ENCODE measurements around the gene DUSP10. TPM values are rescaled to one million over a fixed set of nuclear protein-coding genes. Genes with fewer than 3 reads are reported as not detected.

DUSP10 gene
- polyA plus RNA-seq, 3 donors from 2014 or later, result 10.7 to 25.6 (median 14.7) TPM

- H3K36me3 Mint-ChIP-seq, result peaks cover 17 to 31% (median 28%) of the 10 kb centered on the region in 3 donors
- DNase-seq, result no peak
- H3K4me3 Mint-ChIP-seq, result no peak overlapping the region
- H3K27ac Mint-ChIP-seq, result peak overlapping the region; percentile 14 to 81 (median 60)
- H3K9me3 Mint-ChIP-seq, result peaks cover 0 to 5% (median 0%) of the 10 kb centered on the region in 6 donors
- H3K27me3 Mint-ChIP-seq (ENCODE audit: low read depth in 3 of 3), result peaks cover 0 to 3% (median 0%) of the 10 kb centered on the region in 3 donors
- H3K4me1 Mint-ChIP-seq, result peaks cover 86 to 100% of the 10 kb centered on the region in 2 donors
These were observed 18.7 kb downstream of the DUSP10 start for GRCh38 chr1:221723018-221723847.

GRCh38 chr1:221722254-221723017 is 19.5 kb downstream of the DUSP10 start:
- peak overlapping the region in 1 of 5 donors; percentile 21 for H3K4me3 Mint-ChIP-seq
- H3K4me1 Mint-ChIP-seq, result peaks cover 81 to 100% of the 10 kb centered on the region in 2 donors
- H3K9me3 Mint-ChIP-seq, result peaks cover 0 to 5% (median 0%) of the 10 kb centered on the region in 6 donors
- H3K27me3 Mint-ChIP-seq (ENCODE audit: low read depth in 3 of 3), result peaks cover 0 to 2% (median 0%) of the 10 kb centered on the region in 3 donors
- H3K27ac Mint-ChIP-seq, result peak overlapping the region; percentile 52 to 81 (median 70)
- no peak for DNase-seq
- H3K36me3 Mint-ChIP-seq, result peaks cover 18 to 31% (median 28%) of the 10 kb centered on the region in 3 donors

GRCh38 chr1:221720545-221720944 is 21.3 kb downstream of the DUSP10 start:
- Mint-ChIP-seq H3K4me3 (no peak overlapping the region), H3K9me3 (peaks cover 0 to 5% (median 0%) of the 10 kb centered on the region in 6 donors), H3K27me3 (ENCODE audit: low read depth in 3 of 3) (peaks cover 0 to 3% (median 2%) of the 10 kb centered on the region in 3 donors), H3K36me3 (peaks cover 18 to 31% (median 28%) of the 10 kb centered on the region in 3 donors), H3K27ac (peak overlapping the region in 5 of 6 donors; percentile 4 to 18 (median 12)), H3K4me1 (peaks cover 79 to 100% of the 10 kb centered on the region in 2 donors)
- DNase-seq, result no peak

GRCh38 chr1:221719987-221720386 is 21.9 kb downstream of the DUSP10 start:
- DNase-seq, result no peak
- Mint-ChIP-seq H3K4me3 (no peak overlapping the region), H3K27ac (peak overlapping the region in 1 of 6 donors; percentile 35), H3K36me3 (peaks cover 18 to 31% (median 25%) of the 10 kb centered on the region in 3 donors), H3K4me1 (peaks cover 79 to 100% of the 10 kb centered on the region in 2 donors), H3K9me3 (peaks cover 0 to 5% (median 0%) of the 10 kb centered on the region in 6 donors), H3K27me3 (ENCODE audit: low read depth in 3 of 3) (peaks cover 0 to 3% (median 2%) of the 10 kb centered on the region in 3 donors)

- peaks cover 18 to 29% (median 29%) of the 10 kb centered on the region in 3 donors for H3K36me3 Mint-ChIP-seq
- peaks cover 81 to 100% of the 10 kb centered on the region in 2 donors for H3K4me1 Mint-ChIP-seq
- peaks cover 0 to 3% (median 2%) of the 10 kb centered on the region in 3 donors for H3K27me3 Mint-ChIP-seq (ENCODE audit: low read depth in 3 of 3)
- H3K9me3 Mint-ChIP-seq, result peaks cover 0 to 5% (median 0%) of the 10 kb centered on the region in 6 donors
- H3K27ac Mint-ChIP-seq, result no peak overlapping the region
- H3K4me3 Mint-ChIP-seq, result no peak overlapping the region
- DNase-seq, result no peak
These were observed 22.7 kb downstream of the DUSP10 start for GRCh38 chr1:221719278-221719597.

- Mint-ChIP-seq H3K36me3 (peaks cover 14 to 27% (median 24%) of the 10 kb centered on the region in 3 donors), H3K27ac (peak overlapping the region in 5 of 6 donors; percentile 19 to 56 (median 31)), H3K9me3 (peaks cover 0 to under 1% (median 0%) of the 10 kb centered on the region in 6 donors)
These were observed 23.3 kb downstream of the DUSP10 start for GRCh38 chr1:221718381-221719277.

DNA sequence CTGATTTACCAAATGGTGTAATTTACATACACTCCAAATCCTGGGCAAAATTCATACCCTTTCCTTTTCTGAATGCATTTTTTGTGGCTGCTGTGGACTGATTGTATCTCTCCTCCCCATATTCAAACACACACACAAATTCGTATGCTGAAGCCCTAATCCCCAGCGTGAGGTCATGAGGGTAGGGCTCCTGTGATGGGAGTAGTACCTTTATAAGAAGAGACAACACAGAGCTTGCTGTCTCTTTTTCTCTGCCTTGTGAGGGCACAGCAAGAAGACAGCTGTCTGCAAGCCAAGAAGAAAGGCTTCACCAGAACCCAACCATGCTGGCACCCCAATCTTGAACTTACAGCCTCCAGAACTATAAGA is 24.4 kb downstream of the DUSP10 start:
- no peak for DNase-seq
- Mint-ChIP-seq H3K4me3 (no peak overlapping the region), H3K4me1 (peaks cover 82 to 100% of the 10 kb centered on the region in 2 donors), H3K9me3 (no peaks in the 10 kb centered on the region), H3K36me3 (peaks cover 8 to 19% (median 15%) of the 10 kb centered on the region in 3 donors), H3K27me3 (ENCODE audit: low read depth in 3 of 3) (peaks cover 7 to 11% (median 9%) of the 10 kb centered on the region in 3 donors), H3K27ac (peak overlapping the region in 3 of 6 donors; percentile 18 to 94 (median 37))

More at GRCh38 chr1:221718381-221719277, 23.3 kb downstream of the DUSP10 start:
- H3K27me3 Mint-ChIP-seq (ENCODE audit: low read depth in 3 of 3), result peaks cover 0 to 3% (median 2%) of the 10 kb centered on the region in 3 donors
- DNase-seq, result no peak
- no peak overlapping the region for H3K4me3 Mint-ChIP-seq
- peaks cover 82 to 100% of the 10 kb centered on the region in 2 donors for H3K4me1 Mint-ChIP-seq

DNA sequence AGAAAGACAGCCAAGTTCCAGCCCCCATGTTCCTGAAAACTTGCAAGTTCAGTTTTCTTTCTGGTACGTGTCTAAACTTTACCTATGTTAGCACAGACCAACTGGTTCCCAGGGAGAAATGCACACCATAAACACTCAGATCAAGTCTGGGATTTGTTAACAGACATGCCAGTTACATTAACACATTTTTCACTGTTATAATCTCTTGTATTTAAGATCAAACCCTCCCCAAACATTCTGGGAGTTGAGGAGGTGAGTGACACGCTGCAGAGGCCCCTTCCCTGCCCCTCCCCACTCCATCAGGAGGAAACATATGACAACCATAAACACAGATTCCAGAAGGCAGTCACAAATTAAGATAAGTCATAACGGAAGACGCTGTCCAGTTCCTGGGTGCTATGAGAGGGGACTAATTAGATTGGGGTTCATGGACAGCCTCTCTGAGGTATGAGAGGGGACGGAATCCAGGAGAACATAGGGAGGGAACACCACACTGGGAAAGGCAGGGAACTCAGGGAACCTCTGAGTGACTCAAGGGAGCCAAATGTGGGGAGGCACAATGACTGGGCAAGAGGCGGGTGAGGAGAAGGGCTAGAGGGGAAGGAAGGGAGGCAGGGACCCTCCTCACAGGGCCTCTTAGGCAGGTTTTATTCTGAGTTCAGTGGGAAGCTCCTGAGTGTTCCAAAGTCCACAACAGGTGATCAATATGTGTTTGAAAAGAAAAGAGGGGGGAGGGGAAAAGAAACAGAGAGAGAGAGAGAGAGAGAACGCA is 25.0 kb downstream of the DUSP10 start:
- Mint-ChIP-seq H3K4me1 (peaks cover 82 to 100% of the 10 kb centered on the region in 2 donors), H3K36me3 (peaks cover 8 to 15% (median 15%) of the 10 kb centered on the region in 3 donors), H3K9me3 (no peaks in the 10 kb centered on the region), H3K27ac (peak overlapping the region in 4 of 6 donors; percentile 18 to 94 (median 70)), H3K27me3 (ENCODE audit: low read depth in 3 of 3) (peaks cover 7 to 11% (median 9%) of the 10 kb centered on the region in 3 donors), H3K4me3 (peak overlapping the region in 1 of 5 donors; percentile 15)
- DNase-seq, result no peak

GRCh38 chr1:221715321-221716169 is 26.3 kb downstream of the DUSP10 start:
- DNase-seq, result no peak
- Mint-ChIP-seq H3K27ac (peak overlapping the region; percentile 36 to 99 (median 77)), H3K4me3 (peak overlapping the region in 4 of 5 donors; percentile 36 to 66 (median 48)), H3K9me3 (no peaks in the 10 kb centered on the region), H3K27me3 (ENCODE audit: low read depth in 3 of 3) (peaks cover 7 to 11% (median 9%) of the 10 kb centered on the region in 3 donors), H3K36me3 (peaks cover 5 to 9% (median 8%) of the 10 kb centered on the region in 3 donors), H3K4me1 (peaks cover 87 to 100% of the 10 kb centered on the region in 2 donors)

DNA sequence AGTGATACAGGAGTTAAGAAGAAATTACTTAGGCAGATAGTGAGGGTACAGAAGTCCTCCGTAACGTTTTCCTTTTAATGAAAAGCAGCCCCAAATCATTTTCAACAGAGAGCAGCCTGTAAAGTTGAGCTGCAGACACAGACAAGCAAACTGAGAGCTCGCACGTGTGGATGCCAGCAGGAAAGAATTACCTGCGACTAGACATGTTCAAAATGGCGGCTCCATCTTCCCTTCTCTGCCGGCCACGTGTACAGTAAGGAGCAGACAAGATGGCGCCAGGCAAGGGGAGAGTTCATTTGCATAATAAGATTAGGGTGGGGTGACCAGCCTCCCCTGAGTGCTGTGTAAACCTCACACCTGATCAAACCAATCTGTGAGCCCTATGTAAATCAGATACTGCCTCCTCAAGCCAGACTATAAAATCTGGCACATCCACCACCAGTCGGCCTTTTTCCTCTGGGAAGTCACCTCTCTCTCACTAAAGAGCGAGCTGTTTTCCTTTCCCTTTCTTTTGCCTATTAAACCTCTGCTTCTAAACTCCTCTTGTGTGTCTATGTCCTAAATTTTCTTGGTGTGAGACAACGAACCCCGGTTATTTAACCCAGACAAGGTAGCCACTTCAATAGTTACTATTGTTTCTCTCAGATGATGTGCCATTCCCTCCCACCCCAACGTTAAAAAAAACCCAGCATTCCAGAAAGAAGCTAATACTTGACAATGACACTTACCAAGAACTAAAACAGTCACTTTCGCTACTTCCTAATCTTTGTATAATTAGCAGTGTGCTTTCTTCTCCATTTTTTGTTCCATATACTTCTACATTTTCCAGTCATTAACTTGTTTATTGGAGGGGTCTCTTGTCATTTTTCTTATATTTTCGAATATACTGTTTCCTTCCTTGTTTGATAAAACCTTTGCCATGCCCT is 27.4 kb downstream of the DUSP10 start:
- Mint-ChIP-seq H3K4me3 (peak overlapping the region in 4 of 5 donors; percentile 22 to 87 (median 62)), H3K36me3 (peaks cover 5 to 6% (median 5%) of the 10 kb centered on the region in 3 donors), H3K4me1 (peaks cover 89 to 100% of the 10 kb centered on the region in 2 donors), H3K27me3 (ENCODE audit: low read depth in 3 of 3) (peaks cover 7 to 11% (median 9%) of the 10 kb centered on the region in 3 donors), H3K27ac (peak overlapping the region; percentile 43 to 99 (median 84)), H3K9me3 (no peaks in the 10 kb centered on the region)
- no peak for DNase-seq

All from immature natural killer cell (primary cell).